Measurements from ENCODE around the gene DPP4.
"Not testable (repeated sequence)": the region's sequence is repeated elsewhere in the genome, so short reads cannot be mapped to it uniquely, and the experiment has no call there.

DPP4 gene

GRCh38 chr2:161987311-161987710 lies 86.7 kb downstream of the DPP4 start:
- no peak for DNase-seq

DNA sequence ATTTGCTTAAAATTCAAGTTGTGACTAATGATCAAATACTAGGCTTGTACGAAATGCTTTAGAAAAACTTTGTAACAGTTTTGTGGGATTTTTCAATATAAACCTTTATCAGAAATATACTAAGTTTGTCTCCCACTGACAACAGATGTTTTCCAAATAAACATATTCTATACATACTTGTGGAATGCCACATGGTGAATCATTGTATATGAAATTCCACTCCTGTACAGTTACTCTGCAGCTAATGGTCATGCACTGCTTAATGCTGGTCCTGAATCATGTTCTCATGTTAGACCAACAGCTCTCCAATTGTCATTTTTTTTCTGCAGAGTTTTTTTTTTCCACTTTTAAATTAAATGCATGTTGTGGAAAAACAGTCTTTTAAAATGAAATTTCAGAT lies 90.1 kb downstream of the DPP4 start:
- DNase-seq, result no peak

DNA sequence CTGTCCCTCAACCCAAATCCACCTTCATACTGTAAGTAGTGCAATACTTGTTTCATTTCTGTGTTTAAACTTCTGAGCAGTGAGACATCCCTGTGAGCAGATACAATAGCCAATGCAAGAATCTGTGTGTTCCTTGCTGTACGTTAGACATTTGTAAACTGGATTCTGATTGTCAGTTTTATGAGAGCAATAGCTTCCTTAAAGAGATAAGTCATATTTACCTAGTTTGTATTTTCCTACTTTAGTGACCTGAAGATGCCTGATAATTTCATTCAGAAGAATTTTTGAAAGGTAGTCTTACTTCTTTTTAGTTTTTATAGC lies 90.7 kb downstream of the DPP4 start:
- no peak for DNase-seq

DNA sequence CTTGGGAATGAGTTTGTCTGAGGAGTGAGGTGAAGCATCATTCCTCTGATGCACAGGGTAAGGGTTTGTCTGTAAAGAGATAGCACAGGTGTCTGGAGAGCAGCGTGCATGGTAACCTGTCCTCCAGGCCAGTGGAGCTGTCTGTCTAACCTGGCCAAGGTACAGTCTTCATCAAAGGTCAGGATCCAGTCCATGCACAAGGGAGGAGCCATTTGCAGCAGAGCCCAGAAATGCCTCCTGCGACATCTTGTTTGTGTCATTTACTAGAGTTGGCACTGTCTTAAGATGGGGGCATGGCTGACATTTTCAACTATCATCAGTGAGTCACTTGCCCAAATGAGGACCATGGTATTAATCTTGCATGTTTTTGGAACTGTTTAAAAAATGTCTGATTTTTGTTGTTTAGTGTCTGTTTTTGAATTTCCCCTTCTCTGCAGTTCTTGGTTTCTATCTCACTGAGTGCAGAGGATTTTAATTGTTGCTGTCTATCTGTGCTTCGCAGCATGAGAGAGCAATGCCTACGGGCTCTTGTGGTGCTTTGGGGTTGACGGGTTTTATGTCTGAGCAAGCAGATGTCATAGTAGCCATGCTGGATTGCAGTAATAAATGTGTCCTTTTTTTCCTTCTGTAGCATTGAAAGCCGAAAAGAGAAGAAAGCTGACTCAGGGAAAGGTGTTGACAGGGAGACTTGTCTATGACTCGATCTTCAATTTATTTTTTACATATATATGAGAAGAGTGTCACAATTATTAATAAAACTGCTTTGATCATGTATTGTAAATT lies 91.3 kb downstream of the DPP4 start:
- no peak for DNase-seq

GRCh38 chr2:161981679-161982250 lies 92.2 kb downstream of the DPP4 start:
- DNase-seq, result peak; percentile 47

- DNase-seq, result no peak
Observed at GRCh38 chr2:161980976-161981375, 93.0 kb downstream of the DPP4 start.

- no peak for DNase-seq
Observed at GRCh38 chr2:161979490-161979889, 94.5 kb downstream of the DPP4 start.

GRCh38 chr2:161977926-161978325 lies 96.1 kb downstream of the DPP4 start:
- DNase-seq, result not testable (repeated sequence)

DNA sequence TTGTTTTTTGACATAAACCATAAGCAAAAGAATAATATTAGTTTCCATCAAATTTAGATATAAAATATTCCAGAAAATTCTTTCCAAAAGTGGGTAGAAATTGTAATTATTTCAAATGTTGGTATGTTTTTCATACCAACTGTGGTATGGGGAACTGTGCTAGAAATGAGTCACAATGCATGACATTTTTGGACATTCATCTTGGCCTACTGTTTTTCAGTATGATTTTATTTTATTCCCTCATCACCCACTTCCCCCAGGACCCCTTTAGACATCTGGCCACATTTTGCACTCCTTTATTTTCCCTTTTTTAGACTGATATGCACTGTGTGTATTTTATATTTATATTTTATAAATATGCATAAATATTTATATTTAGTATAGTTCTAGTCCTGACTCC lies 97.1 kb downstream of the DPP4 start:
- DNase-seq, result no peak

GRCh38 chr2:161976295-161976694 lies 97.7 kb downstream of the DPP4 start:
- no peak for DNase-seq

DNA sequence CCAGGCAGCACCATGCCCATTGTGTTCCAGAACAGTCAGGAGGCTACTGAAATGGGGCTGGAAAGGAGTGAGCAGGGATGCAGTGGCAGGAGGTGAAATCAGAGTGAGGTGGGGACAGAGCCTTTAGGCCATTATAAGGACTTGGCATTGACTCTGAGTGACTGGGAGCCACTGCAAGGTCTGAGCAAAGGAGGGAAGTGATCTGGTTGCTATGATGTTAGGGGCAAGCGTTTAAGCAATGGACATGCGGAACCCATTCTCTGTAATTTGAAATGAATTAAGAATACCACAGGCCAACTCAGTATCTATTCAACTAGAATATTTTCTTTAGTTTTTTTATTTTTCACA lies 98.2 kb downstream of the DPP4 start:
- DNase-seq, result no peak

DNA sequence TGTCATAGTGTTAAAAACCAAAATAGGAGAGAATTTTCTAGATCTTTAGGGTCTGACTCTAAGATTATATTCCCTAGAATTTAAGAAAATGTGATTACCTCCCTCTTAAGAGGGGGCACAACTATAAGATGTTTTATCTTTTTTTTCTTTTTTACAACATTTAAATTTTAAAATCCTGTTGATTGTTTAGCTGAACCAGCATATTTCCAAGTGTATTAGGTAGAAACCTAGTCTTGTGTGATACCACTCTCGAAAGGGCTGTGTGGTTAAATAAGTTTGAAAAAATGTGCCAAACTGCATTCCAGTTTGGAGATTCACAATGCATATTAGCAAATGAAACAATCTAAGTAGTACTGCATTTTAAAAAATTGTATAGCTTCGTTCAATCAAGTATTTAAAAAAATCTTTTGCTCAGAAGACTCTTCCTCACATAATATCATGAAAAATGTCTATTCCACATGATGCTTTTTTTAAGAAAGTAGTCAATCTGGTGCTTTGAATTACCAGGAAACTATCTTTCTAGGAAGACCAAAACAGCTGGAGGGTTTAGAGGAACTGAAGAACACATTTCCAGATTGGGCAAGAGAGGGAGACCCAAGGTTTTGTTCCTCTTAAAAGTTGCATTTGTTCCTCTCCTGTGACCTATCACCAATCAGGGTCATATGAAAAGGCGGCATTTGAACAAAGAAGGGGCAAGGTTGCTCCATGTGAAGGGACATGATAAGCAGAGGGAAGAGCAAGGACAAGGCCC lies 98.8 kb downstream of the DPP4 start:
- no peak for DNase-seq

GRCh38 chr2:161974461-161974860 lies 99.6 kb downstream of the DPP4 start:
- DNase-seq, result no peak

DNA sequence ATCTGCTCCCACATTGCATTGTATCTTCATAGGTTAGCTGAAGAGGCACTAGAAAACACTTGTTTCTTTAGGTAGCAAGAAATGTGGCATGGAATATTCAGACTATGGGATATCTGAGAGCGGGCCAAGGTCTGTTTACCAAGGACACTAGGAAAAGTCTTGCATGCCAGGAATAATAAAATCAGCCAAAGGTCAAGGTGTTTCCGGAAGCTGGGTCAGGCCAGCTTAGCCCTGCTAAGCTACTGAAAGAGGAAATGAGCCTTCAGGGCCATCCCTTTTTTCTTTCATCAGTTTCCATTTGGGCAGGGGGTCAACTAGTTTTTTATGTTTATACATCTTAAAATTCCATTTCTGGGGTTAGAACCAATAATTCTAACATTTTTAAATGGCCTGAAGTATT lies 101.1 kb downstream of the DPP4 start:
- no peak for DNase-seq

GRCh38 chr2:161972232-161972631 lies 101.8 kb downstream of the DPP4 start:
- DNase-seq, result no peak

- DNase-seq, result no peak
Observed at GRCh38 chr2:161971551-161971950, 102.5 kb downstream of the DPP4 start.

DNA sequence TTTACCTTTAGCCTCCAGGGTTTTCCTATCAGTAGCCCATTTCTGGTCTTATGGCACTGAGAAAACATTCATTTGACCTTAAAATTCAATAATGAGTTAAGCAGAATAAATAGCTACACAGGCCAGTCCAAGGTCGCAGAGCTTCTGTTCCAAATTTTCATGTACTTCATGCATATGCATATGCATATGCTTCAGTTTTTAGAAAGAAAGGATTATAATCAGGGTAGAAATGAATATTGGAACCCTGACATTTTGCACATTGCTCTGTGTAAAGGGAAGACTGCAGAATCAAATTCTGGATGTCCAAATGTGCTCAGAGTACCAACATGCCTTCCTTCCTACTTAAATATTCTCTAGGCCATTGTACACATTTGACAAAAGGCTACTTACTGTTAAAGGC lies 104.9 kb downstream of the DPP4 start:
- no peak for DNase-seq

DNA sequence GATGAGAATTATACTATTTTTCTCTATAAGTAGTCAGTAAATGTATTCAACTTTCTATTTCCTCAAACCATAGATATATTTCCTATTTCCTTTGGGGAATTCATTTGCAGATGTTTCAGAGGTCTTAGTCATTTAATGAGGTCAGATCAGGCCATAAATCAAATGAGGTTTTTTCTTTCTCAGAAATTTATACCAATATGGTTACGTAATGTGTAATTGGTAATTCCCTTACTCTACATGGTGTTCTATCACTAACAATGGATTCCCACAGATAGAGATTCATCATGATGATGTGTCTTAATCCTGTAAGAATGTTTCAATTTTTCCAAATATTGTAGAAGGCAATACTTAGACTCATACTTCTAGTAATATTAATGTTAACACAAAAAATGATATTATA lies 108.0 kb downstream of the DPP4 start:
- DNase-seq, result no peak

GRCh38 chr2:161964160-161964559 lies 109.9 kb downstream of the DPP4 start:
- DNase-seq, result no peak

DNA sequence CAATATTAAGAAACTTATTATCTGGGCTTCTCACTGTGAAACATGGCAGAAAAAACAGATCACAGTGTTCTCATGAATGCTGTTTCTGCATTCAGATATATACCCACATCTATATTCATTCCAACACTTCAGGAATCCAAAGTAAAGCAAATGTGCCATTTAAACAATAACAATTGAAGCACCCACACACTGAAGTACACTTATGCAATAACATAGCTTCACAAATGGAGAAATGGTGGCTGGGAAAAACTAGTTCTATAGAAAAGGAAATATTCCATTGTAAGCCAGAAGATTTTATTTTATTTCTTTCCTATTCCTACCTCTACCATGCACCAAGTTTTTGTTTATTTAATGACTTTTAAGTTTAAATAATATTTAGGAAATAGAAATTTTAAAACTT lies 111.9 kb downstream of the DPP4 start:
- no peak for DNase-seq

- no peak for DNase-seq
Observed at GRCh38 chr2:161961061-161961460, 113.0 kb downstream of the DPP4 start.

GRCh38 chr2:161956738-161957137 lies 117.3 kb downstream of the DPP4 start:
- DNase-seq, result no peak

DNA sequence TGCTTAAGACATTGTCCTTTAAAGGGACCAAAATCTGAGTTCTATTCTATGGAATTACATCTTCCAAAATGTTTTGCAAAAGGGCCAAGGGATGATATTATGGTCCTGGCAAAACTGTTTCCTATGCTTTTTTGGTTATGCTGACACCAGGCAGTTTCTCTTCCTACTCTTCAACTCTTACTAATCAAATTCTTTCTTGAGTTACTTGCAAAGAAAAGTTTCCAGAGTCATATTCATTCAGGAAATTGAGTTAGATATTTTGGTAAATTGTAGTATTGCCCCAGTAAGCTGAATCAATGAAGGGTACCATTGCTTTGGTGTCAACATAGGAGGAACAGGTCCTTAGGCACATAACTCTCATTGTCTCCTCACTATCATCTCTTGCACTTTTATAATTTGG lies 118.8 kb downstream of the DPP4 start:
- DNase-seq, result no peak

DNA sequence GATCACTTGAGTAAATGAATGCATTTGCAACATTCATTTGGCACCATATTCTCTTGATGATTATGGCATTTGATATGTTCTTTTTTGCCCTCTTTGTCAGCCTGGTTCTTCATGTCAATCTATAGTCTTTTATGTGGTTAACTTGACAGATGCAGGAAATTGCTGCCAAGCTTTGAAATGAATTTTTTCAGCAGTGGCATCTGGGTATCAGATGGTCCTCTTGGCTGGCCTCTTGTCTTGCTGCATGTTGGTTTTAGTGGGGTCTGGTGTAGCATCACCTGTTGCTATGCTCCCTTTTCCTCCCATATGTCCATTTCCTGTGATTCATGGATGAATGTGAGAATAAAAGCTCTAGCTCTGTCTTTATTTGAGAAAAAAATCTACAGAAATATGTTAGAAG lies 119.9 kb downstream of the DPP4 start:
- no peak for DNase-seq

- not testable (repeated sequence) for DNase-seq
Observed at GRCh38 chr2:161953367-161953766, 120.6 kb downstream of the DPP4 start.
